ENCODE results near the gene CABLES2. TPM values are rescaled to one million over a fixed set of nuclear protein-coding genes. Genes with fewer than 3 reads are reported as not detected.
"Not testable (repeated sequence)": the region's sequence is repeated elsewhere in the genome, so short reads cannot be mapped to it uniquely, and the experiment has no call there.

CABLES2 gene
- total RNA-seq, 2 experiments from 2014 or later, result 4.9 to 5.3 TPM

- Mint-ChIP-seq H3K4me3 (no peak overlapping the region), H3K36me3 (peaks cover 27% of the 10 kb centered on the region), H3K27ac (no peak overlapping the region), H3K27me3 (no peaks in the 10 kb centered on the region), H3K4me1 (peaks cover 14% of the 10 kb centered on the region), H3K9me3 (peaks cover 3% of the 10 kb centered on the region)
- DNase-seq, result no peak
Observed at GRCh38 chr20:62381202-62381797, 25.8 kb downstream of the CABLES2 start.

GRCh38 chr20:62378215-62378614 is 28.9 kb downstream of the CABLES2 start:
- H3K27me3 Mint-ChIP-seq, result no peaks in the 10 kb centered on the region
- H3K36me3 Mint-ChIP-seq, result peaks cover 11% of the 10 kb centered on the region
- DNase-seq, result no peak
- H3K4me1 Mint-ChIP-seq, result peaks cover 2% of the 10 kb centered on the region
- H3K9me3 Mint-ChIP-seq, result peaks cover 3% of the 10 kb centered on the region
- H3K4me3 Mint-ChIP-seq, result no peak overlapping the region
- no peak overlapping the region for H3K27ac Mint-ChIP-seq

GRCh38 chr20:62377615-62378178 is 29.4 kb downstream of the CABLES2 start:
- no peak for DNase-seq
- Mint-ChIP-seq H3K4me3 (no peak overlapping the region), H3K36me3 (peaks cover 9% of the 10 kb centered on the region), H3K27me3 (no peaks in the 10 kb centered on the region), H3K9me3 (peaks cover 3% of the 10 kb centered on the region), H3K27ac (no peak overlapping the region), H3K4me1 (no peaks in the 10 kb centered on the region)

GRCh38 chr20:62377064-62377461 is 30.0 kb downstream of the CABLES2 start:
- Mint-ChIP-seq H3K9me3 (peaks cover 3% of the 10 kb centered on the region), H3K4me3 (no peak overlapping the region), H3K4me1 (no peaks in the 10 kb centered on the region), H3K27me3 (no peaks in the 10 kb centered on the region), H3K27ac (no peak overlapping the region), H3K36me3 (peaks cover 4% of the 10 kb centered on the region)
- DNase-seq, result no peak

GRCh38 chr20:62376112-62377063 is 30.7 kb downstream of the CABLES2 start:
- Mint-ChIP-seq H3K4me3 (no peak overlapping the region), H3K4me1 (no peaks in the 10 kb centered on the region), H3K9me3 (no peaks in the 10 kb centered on the region), H3K27me3 (no peaks in the 10 kb centered on the region), H3K36me3 (no peaks in the 10 kb centered on the region), H3K27ac (no peak overlapping the region)
- no peak for DNase-seq

- Mint-ChIP-seq H3K4me3 (no peak overlapping the region), H3K4me1 (peaks cover under 1% of the 10 kb centered on the region), H3K27ac (no peak overlapping the region), H3K27me3 (peaks cover under 1% of the 10 kb centered on the region), H3K9me3 (no peaks in the 10 kb centered on the region), H3K36me3 (no peaks in the 10 kb centered on the region)
- no peak for DNase-seq
Observed at GRCh38 chr20:62374331-62375152, 32.5 kb downstream of the CABLES2 start.

GRCh38 chr20:62373631-62374179 is 33.4 kb downstream of the CABLES2 start:
- not testable (repeated sequence) for H3K4me3 Mint-ChIP-seq, DNase-seq, H3K9me3 Mint-ChIP-seq, H3K36me3 Mint-ChIP-seq, H3K27me3 Mint-ChIP-seq, H3K4me1 Mint-ChIP-seq, H3K27ac Mint-ChIP-seq

GRCh38 chr20:62372042-62372993 is 34.8 kb downstream of the CABLES2 start:
- Mint-ChIP-seq H3K4me3 (no peak overlapping the region), H3K4me1 (peaks cover 5% of the 10 kb centered on the region), H3K36me3 (no peaks in the 10 kb centered on the region), H3K27ac (no peak overlapping the region), H3K9me3 (no peaks in the 10 kb centered on the region), H3K27me3 (peaks cover 22% of the 10 kb centered on the region)
- DNase-seq, result no peak

- H3K36me3 Mint-ChIP-seq, result no peaks in the 10 kb centered on the region
- H3K4me3 Mint-ChIP-seq, result no peak overlapping the region
- H3K27me3 Mint-ChIP-seq, result peaks cover 22% of the 10 kb centered on the region
- no peaks in the 10 kb centered on the region for H3K9me3 Mint-ChIP-seq
- H3K4me1 Mint-ChIP-seq, result peaks cover 5% of the 10 kb centered on the region
- H3K27ac Mint-ChIP-seq, result no peak overlapping the region
- DNase-seq, result no peak
Observed at GRCh38 chr20:62371588-62372041, 35.5 kb downstream of the CABLES2 start.

- Mint-ChIP-seq H3K27ac (no peak overlapping the region), H3K4me3 (no peak overlapping the region), H3K4me1 (peaks cover 5% of the 10 kb centered on the region), H3K9me3 (no peaks in the 10 kb centered on the region), H3K36me3 (no peaks in the 10 kb centered on the region), H3K27me3 (peaks cover 24% of the 10 kb centered on the region)
- DNase-seq, result no peak
Observed at GRCh38 chr20:62370807-62371587, 36.1 kb downstream of the CABLES2 start.

- H3K36me3 Mint-ChIP-seq, result no peaks in the 10 kb centered on the region
- no peak overlapping the region for H3K27ac Mint-ChIP-seq
- H3K9me3 Mint-ChIP-seq, result no peaks in the 10 kb centered on the region
- peak; percentile 65 for DNase-seq
- peaks cover 5% of the 10 kb centered on the region for H3K4me1 Mint-ChIP-seq
- H3K4me3 Mint-ChIP-seq, result no peak overlapping the region
- H3K27me3 Mint-ChIP-seq, result peaks cover 31% of the 10 kb centered on the region
Observed at GRCh38 chr20:62370115-62370806, 36.8 kb downstream of the CABLES2 start.

- Mint-ChIP-seq H3K4me1 (peaks cover 5% of the 10 kb centered on the region), H3K9me3 (no peaks in the 10 kb centered on the region), H3K4me3 (no peak overlapping the region), H3K27me3 (peaks cover 36% of the 10 kb centered on the region), H3K36me3 (no peaks in the 10 kb centered on the region), H3K27ac (no peak overlapping the region)
- DNase-seq, result no peak
Observed at GRCh38 chr20:62369815-62370114, 37.3 kb downstream of the CABLES2 start.

All from activated naive CD8-positive, alpha-beta T cell treated with anti-CD3 and anti-CD28 coated beads for 36 hours (primary cell).